Stimulated activated CD4-positive, alpha-beta T cell treated with anti-CD3 and anti-CD28 coated beads, Interleukin-2, amount 100 ng/mL, for 24 hours (primary cell): ENCODE results near the gene GPHA2.
A peak's percentile ranks its signal among the peaks of the same experiment; 100 is the strongest.
"Not testable (repeated sequence)": the region's sequence is repeated elsewhere in the genome, so short reads cannot be mapped to it uniquely, and the experiment has no call there.

Experiments
- DNase-seq, 2 donors: peaks; one replicate each; pipeline ENCODE4 v3.0.0-alpha.2; 2020

The GPHA2 gene

GRCh38 chr11:64935359-64936081 lies at the start of gene GPHA2:
Gene GPHA2 (minus strand): TSS chr11:64935893. CDS start chr11:64935460, 433 bp downstream.
- DNase-seq, result no peak

- not testable (repeated sequence) for DNase-seq
These were observed 47.6 kb upstream of the GPHA2 start for GRCh38 chr11:64983339-64983738.

GRCh38 chr11:64976651-64977050 lies 41.0 kb upstream of the GPHA2 start:
- no peak for DNase-seq

- no peak for DNase-seq
These were observed 38.4 kb upstream of the GPHA2 start for GRCh38 chr11:64974124-64974523.

- peak; percentile 87 to 95 for DNase-seq
These were observed 35.9 kb upstream of the GPHA2 start, which contains the start of gene MAJIN for GRCh38 chr11:64971421-64972233. Gene MAJIN (minus strand): TSS chr11:64972108. CDS start chr11:64959405, 12,703 bp downstream.

- peak; percentile 34 to 35 for DNase-seq
These were observed 35.0 kb upstream of the GPHA2 start for GRCh38 chr11:64970731-64971151.

- DNase-seq, result no peak
These were observed 33.5 kb upstream of the GPHA2 start for GRCh38 chr11:64969209-64969608.

GRCh38 chr11:64967375-64967774 lies 31.7 kb upstream of the GPHA2 start:
- DNase-seq, result no peak

- DNase-seq, result no peak
These were observed 27.5 kb upstream of the GPHA2 start for GRCh38 chr11:64963072-64963631.

GRCh38 chr11:64960719-64961118 lies 25.0 kb upstream of the GPHA2 start:
- no peak for DNase-seq

GRCh38 chr11:64959498-64959897 lies 23.8 kb upstream of the GPHA2 start:
- DNase-seq, result no peak

- no peak for DNase-seq
These were observed 18.5 kb upstream of the GPHA2 start for GRCh38 chr11:64954201-64954600.

- DNase-seq, result no peak
These were observed 15.8 kb upstream of the GPHA2 start for GRCh38 chr11:64951529-64951928.

- no peak for DNase-seq
These were observed 11.6 kb upstream of the GPHA2 start for GRCh38 chr11:64947208-64947814.

GRCh38 chr11:64936539-64936938 lies 846 bp upstream of the GPHA2 start:
- no peak for DNase-seq

- no peak for DNase-seq
These were observed 873 bp downstream of the GPHA2 start for GRCh38 chr11:64934682-64935358.

GRCh38 chr11:64933935-64934681 lies 1.6 kb downstream of the GPHA2 start:
- DNase-seq, result no peak

GRCh38 chr11:64933213-64933934 lies 2.3 kb downstream of the GPHA2 start:
- DNase-seq, result no peak

GRCh38 chr11:64932324-64932723 lies 3.4 kb downstream of the GPHA2 start:
- DNase-seq, result no peak

- DNase-seq, result no peak
These were observed 4.4 kb downstream of the GPHA2 start for GRCh38 chr11:64931290-64931689.

GRCh38 chr11:64930340-64930739 lies 5.4 kb downstream of the GPHA2 start:
- DNase-seq, result no peak
